GM20431 (cell line): ENCODE measurements around the gene TNFRSF18.

Experiments used
- in situ Hi-C: fragments of 300-500 bp; cut with MseI, MboI; formaldehyde crosslinking; loops from one replicate; pipeline ENCODE4 v1.15.0; 2020; ENCODE audit warnings: low sequenced_read_pairs; ENCODE audit not compliant: unreplicated experiment

The TNFRSF18 gene

GRCh38 chr1:1240822-1241587 is 34.6 kb upstream of the TNFRSF18 start:
- in situ Hi-C loops = no loop called here

GRCh38 chr1:1240348-1240732 is 33.9 kb upstream of the TNFRSF18 start:
- in situ Hi-C loops = no loop called here

- in situ Hi-C loops = no loop called here
These were observed 33.4 kb upstream of the TNFRSF18 start for GRCh38 chr1:1239614-1240347.

- in situ Hi-C loops = no loop called here
These were observed 32.8 kb upstream of the TNFRSF18 start for GRCh38 chr1:1239227-1239613.

- in situ Hi-C loops = no loop called here
These were observed 32.3 kb upstream of the TNFRSF18 start for GRCh38 chr1:1238702-1239178.

- in situ Hi-C loops = no loop called here
These were observed 31.7 kb upstream of the TNFRSF18 start for GRCh38 chr1:1237874-1238701.

GRCh38 chr1:1236945-1237873 is 30.8 kb upstream of the TNFRSF18 start:
- in situ Hi-C loops = no loop called here

GRCh38 chr1:1236176-1236763 is 29.9 kb upstream of the TNFRSF18 start:
- in situ Hi-C loops = no loop called here

- in situ Hi-C loops = no loop called here
These were observed 28.8 kb upstream of the TNFRSF18 start for GRCh38 chr1:1235016-1235744.

- in situ Hi-C loops = no loop called here
These were observed 27.9 kb upstream of the TNFRSF18 start for GRCh38 chr1:1234180-1234808.

GRCh38 chr1:1233567-1233892 is 27.1 kb upstream of the TNFRSF18 start:
- in situ Hi-C loops = no loop called here

- in situ Hi-C loops = no loop called here
These were observed 26.6 kb upstream of the TNFRSF18 start for GRCh38 chr1:1232796-1233566.

- in situ Hi-C loops = no loop called here
These were observed 25.9 kb upstream of the TNFRSF18 start, which contains the start of gene B3GALT6 for GRCh38 chr1:1232208-1232795. Gene B3GALT6 (plus strand): TSS chr1:1232237. CDS start chr1:1232279, 42 bp downstream.

GRCh38 chr1:1231400-1232207 is 25.2 kb upstream of the TNFRSF18 start, which contains the start of gene SDF4:
Gene SDF4 (minus strand): TSS chr1:1232001. CDS start chr1:1228772, 3,229 bp downstream.
- in situ Hi-C loops = no loop called here

- in situ Hi-C loops = no loop called here
These were observed 24.4 kb upstream of the TNFRSF18 start for GRCh38 chr1:1230656-1231399.
